ENCODE data around the gene BANP. TPM values are rescaled to one million over a fixed set of nuclear protein-coding genes. Genes with fewer than 3 reads are reported as not detected.

BANP gene
- total RNA-seq, 1 experiment from 2014 or later = 37.2 TPM

DNA sequence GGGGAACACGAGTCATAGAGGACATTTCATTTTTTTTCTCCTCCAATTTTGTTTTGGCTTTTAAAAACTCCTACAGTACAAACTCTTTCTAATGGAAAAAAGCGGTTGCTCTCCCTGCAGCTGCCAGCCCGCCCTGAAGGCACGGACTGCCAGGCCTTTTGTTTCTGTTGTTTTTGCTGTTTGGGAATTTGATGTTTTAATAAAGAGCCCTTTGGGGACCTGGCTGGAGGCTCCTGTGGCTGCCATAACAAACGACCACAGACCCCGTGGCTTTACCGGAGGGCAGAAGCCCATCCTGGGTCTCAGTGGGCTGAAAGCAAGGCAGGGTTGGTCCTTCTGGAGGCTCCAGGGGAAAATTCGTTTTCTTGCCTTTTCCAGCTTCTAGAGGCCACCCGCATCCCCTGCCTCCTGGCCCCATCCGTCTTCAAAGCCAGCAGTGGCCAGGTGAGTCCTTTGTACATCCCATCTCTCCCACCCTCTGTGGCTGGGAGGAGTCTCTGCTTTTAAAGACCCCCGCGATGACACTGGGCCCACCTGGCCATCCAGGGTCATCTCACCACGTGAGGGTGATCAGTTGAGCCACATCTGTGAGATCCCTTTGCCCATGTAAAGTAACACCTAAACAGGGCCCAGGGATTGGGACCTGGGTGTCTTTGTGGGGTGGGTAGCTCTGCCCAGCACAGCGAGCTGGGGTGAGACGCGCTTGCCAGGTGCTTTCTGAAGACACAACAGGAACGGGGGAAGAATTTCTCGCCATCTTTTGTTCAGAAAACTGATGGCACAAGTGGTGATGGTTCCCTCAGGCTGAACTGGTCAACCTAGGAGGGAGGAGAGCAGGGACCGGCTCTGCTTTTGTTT, 113.9 kb downstream of the BANP start:
- peaks cover 0 to 4% of the 10 kb centered on the region in 2 experiments; a peak in 2 of 4 replicates for H3K36me3 ChIP-seq (ENCODE audit: control insufficient read depth in 1 of 2, insufficient read depth in 2 of 2, low read length in 2 of 2)
- RAD21 ChIA-PET (ENCODE audit: low non-redundant PET in 1 of 2, low total read pairs in 2 of 2, uncharacterized antibody in 2 of 2, unreplicated experiment in 2 of 2) = no interaction called here
- H3K4me1 ChIP-seq (ENCODE audit: control insufficient read depth in 1 of 2, insufficient read depth in 2 of 2, low read length in 2 of 2) = no peaks in the 10 kb centered on the region
- no TSS peak for BruUV-seq (replicated peaks)
- no peak overlapping the region for H3K9ac ChIP-seq (ENCODE audit: low read length)
- CTCF ChIA-PET = no interaction called here
- H3K9me2 ChIP-seq (ENCODE audit: insufficient read depth) = no peaks in the 10 kb centered on the region
- H3K4me2 ChIP-seq (ENCODE audit: low read length) = no peak overlapping the region
- no peaks in the 10 kb centered on the region for H3K79me2 ChIP-seq (ENCODE audit: insufficient read depth, low read length)
- ATAC-seq (no peak), DNase-seq (ENCODE audit: low read depth, low spot score) (no peak)
- no peaks in the 10 kb centered on the region for H3K27me3 ChIP-seq (ENCODE audit: insufficient read depth, low read length)
- no peak overlapping the region for H2AFZ ChIP-seq (ENCODE audit: low read depth, low read length, poor library complexity, severe bottlenecking)
- no peak overlapping the region for H3K4me3 ChIP-seq (replicated peaks in 1 of 2; ENCODE audit: low read depth in 1 of 2, low read length in 2 of 2)
- TF ChIP-seq RAD21 (IDR thresholded peaks at IDR 0.05; ENCODE audit: low read depth) = no peak
- no peak for TF ChIP-seq YY1 (IDR thresholded peaks at IDR 0.05; ENCODE audit: extremely low read depth, insufficient replicate concordance, low read depth, low read length)
- TF ChIP-seq ZFX (IDR thresholded peaks at IDR 0.05) = no peak
- no peak for TF ChIP-seq CBX3 (IDR thresholded peaks at IDR 0.05; ENCODE audit: low read depth)
- no peak for TF ChIP-seq SP1 (IDR thresholded peaks at IDR 0.05; ENCODE audit: low read depth)
- no peak for TF ChIP-seq CEBPB (IDR thresholded peaks at IDR 0.05; ENCODE audit: low read depth)
- POLR2A ChIA-PET = no interaction called here
- no peaks in the 10 kb centered on the region for H4K20me1 ChIP-seq (ENCODE audit: insufficient read depth)
- no peak overlapping the region for H3K27ac ChIP-seq (ENCODE audit: low read depth, low read length)
- intact Hi-C loops (cut with micrococcal nuclease) = no loop called here
- H3K9me3 ChIP-seq (ENCODE audit: control insufficient read depth in 1 of 2, insufficient read depth in 1 of 2, low read depth in 1 of 2, low read length in 2 of 2) = no peaks in the 10 kb centered on the region

DNA sequence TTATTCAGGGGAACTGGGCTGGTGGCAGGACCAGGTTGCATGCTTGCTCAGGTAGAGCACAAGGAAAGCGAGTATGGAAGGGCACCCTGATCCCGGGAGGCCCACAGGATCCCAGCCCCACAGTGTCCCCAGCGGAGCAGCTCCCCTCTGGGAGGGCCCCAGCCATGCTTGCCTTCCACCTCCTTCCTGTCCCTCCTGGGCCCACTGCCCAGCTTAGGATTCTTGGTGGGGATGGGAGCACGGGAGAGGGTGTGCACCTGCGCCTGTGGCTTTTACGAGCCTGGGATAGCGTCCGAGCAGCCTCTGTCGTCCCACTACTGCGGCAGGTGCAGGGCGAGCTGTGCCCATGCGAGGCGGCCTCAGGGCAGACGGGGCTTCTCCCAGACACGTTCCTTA, 114.5 kb downstream of the BANP start:
- Histone ChIP-seq H3K9me3 (ENCODE audit: control insufficient read depth in 1 of 2, insufficient read depth in 1 of 2, low read depth in 1 of 2, low read length in 2 of 2) (no peaks in the 10 kb centered on the region), H3K27ac (ENCODE audit: low read depth, low read length) (no peak overlapping the region), H2AFZ (ENCODE audit: low read depth, low read length, poor library complexity, severe bottlenecking) (no peak overlapping the region), H3K79me2 (ENCODE audit: insufficient read depth, low read length) (no peaks in the 10 kb centered on the region), H3K9me2 (ENCODE audit: insufficient read depth) (no peaks in the 10 kb centered on the region), H3K9ac (ENCODE audit: low read length) (no peak overlapping the region), H3K4me2 (ENCODE audit: low read length) (no peak overlapping the region), H3K36me3 (ENCODE audit: control insufficient read depth in 1 of 2, insufficient read depth in 2 of 2, low read length in 2 of 2) (peaks cover 0 to 4% of the 10 kb centered on the region in 2 experiments; a peak in 2 of 4 replicates), H3K4me1 (ENCODE audit: control insufficient read depth in 1 of 2, insufficient read depth in 2 of 2, low read length in 2 of 2) (no peaks in the 10 kb centered on the region), H4K20me1 (ENCODE audit: insufficient read depth) (no peaks in the 10 kb centered on the region), H3K27me3 (ENCODE audit: insufficient read depth, low read length) (no peaks in the 10 kb centered on the region), H3K4me3 (replicated peaks in 1 of 2; ENCODE audit: low read depth in 1 of 2, low read length in 2 of 2) (no peak overlapping the region)
- ATAC-seq = no peak
- ChIA-PET RAD21 (ENCODE audit: low non-redundant PET in 1 of 2, low total read pairs in 2 of 2, uncharacterized antibody in 2 of 2, unreplicated experiment in 2 of 2) (no interaction called here), POLR2A (no interaction called here), CTCF (no interaction called here)
- no TSS peak for BruUV-seq (replicated peaks)
- DNase-seq (ENCODE audit: low read depth, low spot score) = no peak
- TF ChIP-seq ZFX (IDR thresholded peaks at IDR 0.05) (no peak), YY1 (IDR thresholded peaks at IDR 0.05; ENCODE audit: extremely low read depth, insufficient replicate concordance, low read depth, low read length) (no peak), JUND (IDR thresholded peaks at IDR 0.05) (no peak)
- TF ChIP-seq, protein P1, sequence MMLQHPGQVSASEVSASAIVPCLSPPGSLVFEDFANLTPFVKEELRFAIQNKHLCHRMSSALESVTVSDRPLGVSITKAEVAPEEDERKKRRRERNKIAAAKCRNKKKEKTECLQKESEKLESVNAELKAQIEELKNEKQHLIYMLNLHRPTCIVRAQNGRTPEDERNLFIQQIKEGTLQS (IDR thresholded peaks at IDR 0.05) = no peak
- intact Hi-C loops (cut with micrococcal nuclease) = no loop called here

Data from HCT116 (cell line).